HG03432 (cell line): ENCODE data around the gene DYRK3.
A peak's percentile ranks its signal among the peaks of the same experiment; 100 is the strongest.

Experiments used
- ATAC-seq: cut with Tn5 transposase; IDR thresholded peaks from one replicate; pipeline ENCODE4 v1.9.1; 2021; ENCODE audit warnings: mild to moderate bottlenecking, moderate library complexity; ENCODE audit not compliant: unreplicated experiment

DYRK3 gene

GRCh38 chr1:206681359-206681758, 46.0 kb downstream of the DYRK3 start:
- ATAC-seq = no peak

DNA sequence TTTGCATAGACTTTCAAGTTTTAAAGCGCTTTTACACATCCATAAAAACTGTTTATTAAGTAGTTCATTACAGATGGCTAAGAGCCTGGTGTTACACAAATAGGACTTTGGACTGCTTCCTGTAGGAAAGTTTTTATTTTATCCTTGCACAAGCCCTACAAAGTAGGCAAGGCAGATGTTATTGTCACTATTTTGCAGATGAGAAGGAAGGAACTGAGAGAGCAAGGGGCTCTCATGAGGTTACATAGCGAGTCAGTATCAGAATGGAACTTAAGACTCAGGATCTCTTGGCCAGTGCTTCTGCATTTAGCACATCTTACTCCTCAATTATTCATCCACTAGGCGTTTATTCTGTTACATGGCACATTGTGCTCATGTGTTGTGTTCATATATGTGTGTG, 46.8 kb downstream of the DYRK3 start:
- no peak for ATAC-seq

GRCh38 chr1:206683313-206683712, 48.0 kb downstream of the DYRK3 start:
- no peak for ATAC-seq

DNA sequence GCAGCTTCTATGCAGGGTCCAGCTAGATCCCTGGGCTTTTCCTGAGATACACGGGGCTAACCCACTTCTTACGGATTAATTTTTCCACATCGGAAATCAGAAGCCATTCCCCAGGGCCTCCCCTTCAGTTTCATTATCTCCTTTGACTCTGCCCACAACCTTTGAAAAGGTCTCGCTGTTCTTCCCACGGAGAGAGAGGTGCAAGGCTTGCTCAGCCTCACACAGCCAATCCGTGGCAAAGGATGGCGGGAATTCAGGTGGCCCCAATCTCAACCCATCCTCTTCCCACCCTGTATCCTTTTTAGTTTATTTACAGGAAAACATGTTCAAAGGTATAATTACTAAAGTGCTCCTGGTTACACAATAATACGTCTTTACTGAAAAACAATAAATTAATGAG, 48.7 kb downstream of the DYRK3 start:
- ATAC-seq = no peak

DNA sequence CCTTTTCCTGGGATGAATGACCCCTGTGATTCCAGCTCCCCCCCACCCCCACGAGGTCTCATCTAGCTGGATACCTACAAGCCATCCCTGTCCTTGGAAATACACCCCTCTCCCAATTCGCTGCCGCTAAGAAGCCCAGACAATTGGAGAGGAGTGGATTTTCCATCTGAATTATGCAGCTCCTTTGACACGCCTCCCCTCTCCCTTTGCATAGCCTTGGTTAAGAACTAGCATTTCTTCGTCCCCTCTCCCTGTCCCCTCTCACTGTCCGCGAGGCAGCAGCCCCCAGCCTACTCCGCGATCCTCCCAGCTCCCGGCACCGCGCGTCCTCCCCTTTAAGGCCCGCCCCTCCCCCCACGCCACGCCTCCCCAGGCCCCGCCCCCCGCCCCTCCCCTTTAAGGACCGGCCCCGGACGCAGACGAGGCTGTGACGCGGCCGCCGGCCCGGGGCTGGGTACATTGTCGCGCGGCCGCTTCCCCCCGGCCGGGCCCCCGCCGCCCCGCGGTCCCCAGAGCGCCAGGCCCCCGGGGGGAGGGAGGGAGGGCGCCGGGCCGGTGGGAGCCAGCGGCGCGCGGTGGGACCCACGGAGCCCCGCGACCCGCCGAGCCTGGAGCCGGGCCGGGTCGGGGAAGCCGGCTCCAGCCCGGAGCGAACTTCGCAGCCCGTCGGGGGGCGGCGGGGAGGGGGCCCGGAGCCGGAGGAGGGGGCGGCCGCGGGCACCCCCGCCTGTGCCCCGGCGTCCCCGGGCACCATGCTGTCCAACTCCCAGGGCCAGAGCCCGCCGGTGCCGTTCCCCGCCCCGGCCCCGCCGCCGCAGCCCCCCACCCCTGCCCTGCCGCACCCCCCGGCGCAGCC, 49.4 kb downstream of the DYRK3 start, which contains the start of gene MAPKAPK2:
TSS of gene MAPKAPK2 (plus strand) at position 428 of the 856 bp plus-strand sequence. CDS start at position 753, 325 bp downstream.
- ATAC-seq = peak; percentile 47

DNA sequence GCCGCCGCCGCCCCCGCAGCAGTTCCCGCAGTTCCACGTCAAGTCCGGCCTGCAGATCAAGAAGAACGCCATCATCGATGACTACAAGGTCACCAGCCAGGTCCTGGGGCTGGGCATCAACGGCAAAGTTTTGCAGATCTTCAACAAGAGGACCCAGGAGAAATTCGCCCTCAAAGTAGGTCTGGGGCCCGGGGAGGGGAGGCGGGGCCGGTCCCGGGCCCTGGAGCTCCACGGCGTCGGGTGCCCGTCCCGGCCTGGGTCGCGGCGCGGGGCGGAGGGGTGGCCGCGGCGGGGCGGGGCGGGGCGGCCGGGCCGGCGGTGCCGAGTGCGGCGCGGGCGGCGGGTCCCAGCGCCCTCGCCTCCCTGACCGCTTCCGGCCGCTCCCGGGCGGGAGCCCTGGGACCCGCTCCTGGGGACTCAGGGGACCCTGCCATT, 50.0 kb downstream of the DYRK3 start:
- ATAC-seq = peak; percentile 42

GRCh38 chr1:206685769-206686477, 50.6 kb downstream of the DYRK3 start:
- ATAC-seq = peak; percentile 37

- ATAC-seq = peak; percentile 24
Observed at GRCh38 chr1:206686478-206687249, 51.3 kb downstream of the DYRK3 start.

GRCh38 chr1:206687251-206687914, 52.0 kb downstream of the DYRK3 start:
- no peak for ATAC-seq

DNA sequence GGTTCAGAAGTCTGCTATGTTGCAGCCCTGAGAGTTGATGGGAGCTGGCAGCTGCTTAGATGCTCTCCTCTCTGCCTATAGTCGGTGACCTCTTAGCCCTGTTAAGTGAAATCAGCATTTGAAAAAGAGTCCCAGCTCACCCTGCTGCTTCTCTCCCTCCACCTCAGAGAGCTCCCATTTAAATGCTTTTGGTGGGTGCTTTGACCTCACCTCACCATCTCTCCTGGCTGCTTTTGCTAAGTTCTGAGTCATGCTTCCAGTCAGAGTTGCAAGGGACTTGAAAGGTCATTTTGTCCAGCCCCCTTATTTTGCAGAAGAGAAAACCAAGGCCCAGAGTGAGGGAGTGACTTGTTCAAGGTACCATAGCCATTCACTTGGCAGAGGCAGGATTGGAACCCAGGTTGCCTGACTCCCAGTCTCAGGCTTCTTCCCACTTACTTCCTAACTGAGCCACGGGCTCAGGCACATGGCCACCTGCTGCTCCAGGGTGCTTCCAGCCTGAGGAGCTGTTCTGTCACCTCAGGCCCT, 52.6 kb downstream of the DYRK3 start:
- ATAC-seq = no peak

DNA sequence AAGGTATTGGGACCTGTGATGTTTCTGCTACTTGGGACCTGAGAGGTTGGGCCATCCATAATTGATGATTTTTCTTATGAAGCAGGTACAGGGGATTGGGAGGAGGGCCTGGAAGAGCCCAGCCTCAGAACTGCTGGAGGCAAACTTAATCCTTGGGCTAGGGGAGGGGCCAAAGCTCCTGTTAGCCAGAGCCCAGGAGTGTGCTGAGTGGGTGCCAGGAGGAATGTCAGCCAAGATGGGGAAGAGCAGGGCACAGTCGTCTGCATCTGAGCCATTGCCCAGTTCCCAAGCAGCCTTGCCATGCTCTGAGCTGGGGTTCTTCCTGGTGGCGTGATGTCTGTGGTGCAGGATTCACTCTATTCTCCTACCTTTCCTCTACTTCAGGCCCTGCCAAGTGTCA, 55.2 kb downstream of the DYRK3 start:
- ATAC-seq = no peak

DNA sequence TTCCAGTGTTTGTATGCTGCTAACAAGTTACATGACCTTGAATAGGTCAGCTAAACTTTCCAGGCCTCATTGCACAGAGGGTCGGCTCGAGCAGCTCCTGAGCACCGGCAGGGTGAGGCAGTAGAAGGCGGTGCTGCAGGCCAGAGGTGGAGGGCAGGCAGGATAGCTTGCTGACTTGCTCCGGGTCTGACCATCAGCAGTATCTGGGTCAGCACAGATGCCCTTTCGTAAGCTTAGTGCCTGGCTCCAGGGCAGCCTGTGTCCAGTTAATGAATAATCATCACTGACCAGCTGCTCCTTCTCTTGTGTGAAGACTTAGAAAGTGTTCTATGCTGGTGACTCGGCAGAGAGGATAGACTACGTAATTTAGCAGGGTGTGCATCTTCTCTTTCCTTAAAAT, 56.3 kb downstream of the DYRK3 start:
- no peak for ATAC-seq

- ATAC-seq = no peak
Observed at GRCh38 chr1:206693029-206693428, 57.7 kb downstream of the DYRK3 start.

GRCh38 chr1:206693592-206693991, 58.3 kb downstream of the DYRK3 start:
- no peak for ATAC-seq

GRCh38 chr1:206694171-206695124, 59.1 kb downstream of the DYRK3 start:
- ATAC-seq = no peak

DNA sequence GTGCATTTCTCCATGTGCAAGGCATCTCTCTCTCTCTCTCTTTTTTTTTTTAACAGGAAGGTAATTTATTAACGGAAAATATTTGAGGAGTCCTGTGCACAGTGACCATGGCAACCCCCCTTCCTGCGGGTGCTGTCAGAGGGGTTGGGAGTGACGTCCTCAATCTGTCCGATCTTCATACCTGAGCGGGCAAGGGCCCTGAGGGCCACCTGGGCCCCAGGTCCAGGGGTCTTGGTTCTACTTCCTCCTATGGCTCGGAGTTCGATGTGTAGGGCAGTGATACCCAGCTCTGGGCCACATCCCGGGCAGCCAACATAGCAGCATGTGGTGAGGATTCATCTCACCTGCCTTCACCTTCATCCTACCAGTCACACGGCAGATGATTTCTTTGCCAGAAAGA, 60.4 kb downstream of the DYRK3 start:
- no peak for ATAC-seq

GRCh38 chr1:206696812-206697585, 61.7 kb downstream of the DYRK3 start:
- no peak for ATAC-seq

GRCh38 chr1:206698011-206698410, 62.7 kb downstream of the DYRK3 start:
- no peak for ATAC-seq
